ENCODE results near the gene OR2T35.

GRCh38 chr1:248596615-248597014, 48.5 kb downstream of the OR2T35 start:
- TF ChIP-seq POLR2A (IDR thresholded peaks at IDR 0.05; ENCODE audit: low read length) (no peak), GATA1 (IDR thresholded peaks at IDR 0.05; ENCODE audit: low read depth, low read length) (no peak)

All from erythroblast (primary cell).